H7 (cell line): Measurements from ENCODE around the gene HLA-DMB. TPM values are rescaled to one million over a fixed set of nuclear protein-coding genes. Genes with fewer than 3 reads are reported as not detected.

Source experiments
- DNase-seq: peaks from one replicate; pipeline ENCODE4 v3.0.0; 2012
- H3K27me3 ChIP-seq: 2 replicates; pipeline ENCODE4 v1.6.0; 2011; ENCODE audit warnings: mild to moderate bottlenecking, low read length; ENCODE audit not compliant: control insufficient read depth, insufficient read depth
- H3K36me3 ChIP-seq: replicated peaks from 2 replicates; pipeline ENCODE4 v1.5.1; 2011; ENCODE audit warnings: low read length; ENCODE audit not compliant: control insufficient read depth, insufficient read depth
- H3K4me3 ChIP-seq: 2 replicates; pipeline ENCODE4 v1.5.1; 2011; ENCODE audit warnings: low read depth, mild to moderate bottlenecking, control low read depth, low read length, moderate library complexity; ENCODE audit not compliant: insufficient read depth
- total RNA-seq: library from RNA; depleted of rRNA; stranded (reverse); fragments of >200 nt; shearing (Covaris generic); gene quantifications from 2 replicates; pipeline ENCODE4 v1.2.3, GENCODE V29; 2014

Gene HLA-DMB
- total RNA-seq, 1 experiment from 2014 or later: 0.17 TPM

GRCh38 chr6:32975886-32976285, 35.1 kb upstream of the HLA-DMB start:
- H3K36me3 ChIP-seq: peaks cover 75% of the 10 kb centered on the region
- no peak overlapping the region; the same call in 1 of the 2 replicates for H3K4me3 ChIP-seq
- no peaks in the 10 kb centered on the region for H3K27me3 ChIP-seq
- no peak for DNase-seq

- Histone ChIP-seq H3K36me3 (peaks cover 64% of the 10 kb centered on the region), H3K27me3 (no peaks in the 10 kb centered on the region)
These were observed 33.9 kb upstream of the HLA-DMB start for GRCh38 chr6:32974541-32975308.

GRCh38 chr6:32974016-32974333, 33.1 kb upstream of the HLA-DMB start:
- Histone ChIP-seq H3K27me3 (no peaks in the 10 kb centered on the region), H3K36me3 (peaks cover 60% of the 10 kb centered on the region), H3K4me3 (peak overlapping the region; percentile 97)
- DNase-seq: no peak

More at GRCh38 chr6:32974541-32975308, 33.9 kb upstream of the HLA-DMB start:
- DNase-seq: no peak
- peak overlapping the region; percentile 97 for H3K4me3 ChIP-seq

GRCh38 chr6:32973144-32974015, 32.6 kb upstream of the HLA-DMB start:
- peaks cover 55% of the 10 kb centered on the region for H3K36me3 ChIP-seq
- no peaks in the 10 kb centered on the region for H3K27me3 ChIP-seq
- H3K4me3 ChIP-seq: peak overlapping the region; percentile 97
- no peak for DNase-seq

GRCh38 chr6:32972353-32973143, 31.7 kb upstream of the HLA-DMB start:
- H3K27me3 ChIP-seq: no peaks in the 10 kb centered on the region
- peak overlapping the region; percentile 97 for H3K4me3 ChIP-seq
- H3K36me3 ChIP-seq: peaks cover 48% of the 10 kb centered on the region
- DNase-seq: peak; percentile 86

GRCh38 chr6:32971581-32972352, 30.9 kb upstream of the HLA-DMB start:
- Histone ChIP-seq H3K27me3 (no peaks in the 10 kb centered on the region), H3K4me3 (peak overlapping the region; percentile 97), H3K36me3 (peaks cover 40% of the 10 kb centered on the region)
- DNase-seq: peak; percentile 95

GRCh38 chr6:32971242-32971580, 30.4 kb upstream of the HLA-DMB start:
- Histone ChIP-seq H3K4me3 (peak overlapping the region; percentile 97), H3K27me3 (no peaks in the 10 kb centered on the region), H3K36me3 (peaks cover 35% of the 10 kb centered on the region)
- no peak for DNase-seq

GRCh38 chr6:32970413-32971241, 29.8 kb upstream of the HLA-DMB start:
- peaks cover 29% of the 10 kb centered on the region for H3K36me3 ChIP-seq
- no peaks in the 10 kb centered on the region for H3K27me3 ChIP-seq
- peak overlapping the region; percentile 97 for H3K4me3 ChIP-seq
- peak; percentile 88 for DNase-seq

- Histone ChIP-seq H3K4me3 (peak overlapping the region; percentile 97), H3K27me3 (no peaks in the 10 kb centered on the region), H3K36me3 (peaks cover 22% of the 10 kb centered on the region)
- DNase-seq: peak; percentile 69
These were observed 29.0 kb upstream of the HLA-DMB start for GRCh38 chr6:32969685-32970412.

- Histone ChIP-seq H3K4me3 (peak overlapping the region; percentile 97), H3K27me3 (no peaks in the 10 kb centered on the region), H3K36me3 (peaks cover 15% of the 10 kb centered on the region)
- peak; percentile 83 for DNase-seq
These were observed 28.2 kb upstream of the HLA-DMB start for GRCh38 chr6:32968867-32969684.

GRCh38 chr6:32968093-32968866, 27.5 kb upstream of the HLA-DMB start, which contains the start of gene BRD2:
Gene BRD2, plus strand, starts transcription at chr6:32968594. Its CDS starts 4,305 bp downstream, at chr6:32972899.
- Histone ChIP-seq H3K4me3 (peak within 1 kb of the TSS; percentile 97), H3K27me3 (no peaks in the 10 kb centered on the region), H3K36me3 (peaks cover 9% of the 10 kb centered on the region)
- DNase-seq: peak; percentile 94
